KMS-11 (cell line): Measurements from ENCODE around the gene PPA2.

Source experiments
- H2AFZ ChIP-seq: fragments of 200-600 bp; sonication (generic); 2 replicates; pipeline ENCODE4 v1.6.1; 2016; ENCODE audit warnings: antibody characterized with exemption, mixed run types, low read depth
- H3K27ac ChIP-seq: fragments of 200-600 bp; sonication (generic); 2 replicates; pipeline ENCODE4 v1.6.1; 2016; ENCODE audit warnings: mild to moderate bottlenecking, mixed run types
- H3K27me3 ChIP-seq: fragments of 200-600 bp; sonication (generic); 2 replicates; pipeline ENCODE4 v1.6.1; 2017; ENCODE audit warnings: mild to moderate bottlenecking, low read depth, mixed run types, moderate library complexity; ENCODE audit not compliant: insufficient read depth
- H3K36me3 ChIP-seq: fragments of 200-600 bp; sonication (generic); 2 replicates; pipeline ENCODE4 v1.6.1; 2017; ENCODE audit warnings: mild to moderate bottlenecking, mixed run types; ENCODE audit not compliant: insufficient read depth
- H3K4me1 ChIP-seq: fragments of 200-600 bp; sonication (generic); 2 replicates; pipeline ENCODE4 v1.6.1; 2016; ENCODE audit warnings: mild to moderate bottlenecking, low read depth, mixed run types; ENCODE audit not compliant: poor library complexity, severe bottlenecking
- H3K4me2 ChIP-seq: fragments of 200-600 bp; sonication (generic); 2 replicates; pipeline ENCODE4 v1.7.0; 2016; ENCODE audit warnings: mild to moderate bottlenecking, mixed run types
- H3K4me3 ChIP-seq: fragments of 200-600 bp; sonication (generic); IDR thresholded peaks from 2 replicates; pipeline ENCODE4 v1.6.1; 2017; ENCODE audit warnings: low read depth, low read length, mixed read lengths; ENCODE audit not compliant: insufficient read depth
- H3K79me2 ChIP-seq: fragments of 200-600 bp; sonication (generic); 2 replicates; pipeline ENCODE4 v1.6.1; 2016; ENCODE audit warnings: low read depth, mixed run types; ENCODE audit not compliant: insufficient read depth
- H3K9ac ChIP-seq: fragments of 200-600 bp; sonication (generic); 2 replicates; pipeline ENCODE4 v1.6.1; 2016; ENCODE audit warnings: mild to moderate bottlenecking, mixed run types
- H4K20me1 ChIP-seq: fragments of 200-600 bp; sonication (generic); 2 replicates; pipeline ENCODE4 v1.6.1; 2016; ENCODE audit warnings: mild to moderate bottlenecking, mixed run types; ENCODE audit not compliant: insufficient read depth
- CTCF ChIP-seq: fragments of 200-600 bp; sonication (generic); conservative IDR thresholded peaks from 2 replicates; pipeline ENCODE4 v1.6.1; 2017; ENCODE audit warnings: low read depth, mild to moderate bottlenecking, antibody characterized with exemption, low read length, moderate library complexity, mixed read lengths

Gene PPA2

DNA sequence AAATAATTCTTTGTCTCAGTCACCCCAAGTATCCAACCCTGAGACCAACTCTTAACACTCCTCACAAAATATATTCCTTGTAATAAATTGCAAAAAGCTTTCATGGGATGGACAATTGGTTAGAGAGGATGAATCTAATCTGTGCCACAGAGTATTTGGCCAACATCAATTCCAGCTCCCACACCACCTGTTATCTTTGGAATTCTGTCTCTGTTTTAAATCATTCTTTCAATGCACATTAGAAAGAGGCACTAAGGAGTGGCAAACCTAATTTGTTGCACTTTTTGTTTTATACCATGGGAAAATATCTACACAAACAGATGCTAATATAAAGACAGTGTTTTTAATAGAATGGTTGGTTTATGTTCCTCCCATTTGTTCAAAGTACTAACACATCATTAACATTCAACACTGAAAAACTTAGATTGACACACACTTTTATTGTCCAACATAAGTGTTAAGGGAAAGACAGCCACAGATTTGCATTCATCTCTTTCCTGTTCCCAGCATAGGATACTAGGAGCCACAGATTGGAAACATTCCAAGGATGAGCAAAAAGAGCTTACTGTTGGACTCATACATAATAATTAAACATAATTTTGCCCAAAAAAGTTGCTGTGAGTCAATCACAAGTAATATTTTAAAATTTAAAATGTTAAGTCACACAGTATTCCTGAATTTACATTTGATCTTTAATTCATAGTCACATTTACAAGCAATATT, 116.4 kb downstream of the PPA2 start:
- peaks cover 6% of the 10 kb centered on the region for H3K4me1 ChIP-seq
- no peak overlapping the region for H2AFZ ChIP-seq
- H3K27me3 ChIP-seq = no peaks in the 10 kb centered on the region
- no peak overlapping the region for H3K4me2 ChIP-seq
- no peak overlapping the region for H3K27ac ChIP-seq
- no peaks in the 10 kb centered on the region for H3K79me2 ChIP-seq
- H3K4me3 ChIP-seq = no peak overlapping the region
- no peak overlapping the region for H3K9ac ChIP-seq
- H3K36me3 ChIP-seq = no peaks in the 10 kb centered on the region
- H4K20me1 ChIP-seq = no peaks in the 10 kb centered on the region
- TF ChIP-seq CTCF = no peak

- no peak overlapping the region for H3K27ac ChIP-seq
- no peak overlapping the region for H3K9ac ChIP-seq
- no peak for TF ChIP-seq CTCF
- no peaks in the 10 kb centered on the region for H3K79me2 ChIP-seq
- no peak overlapping the region for H2AFZ ChIP-seq
- H3K4me3 ChIP-seq = no peak overlapping the region
- no peak overlapping the region for H3K4me2 ChIP-seq
- H3K4me1 ChIP-seq = peaks cover 6% of the 10 kb centered on the region
- no peaks in the 10 kb centered on the region for H3K27me3 ChIP-seq
- no peaks in the 10 kb centered on the region for H3K36me3 ChIP-seq
- H4K20me1 ChIP-seq = no peaks in the 10 kb centered on the region
Observed at GRCh38 chr4:105356194-105356593, 117.7 kb downstream of the PPA2 start.

DNA sequence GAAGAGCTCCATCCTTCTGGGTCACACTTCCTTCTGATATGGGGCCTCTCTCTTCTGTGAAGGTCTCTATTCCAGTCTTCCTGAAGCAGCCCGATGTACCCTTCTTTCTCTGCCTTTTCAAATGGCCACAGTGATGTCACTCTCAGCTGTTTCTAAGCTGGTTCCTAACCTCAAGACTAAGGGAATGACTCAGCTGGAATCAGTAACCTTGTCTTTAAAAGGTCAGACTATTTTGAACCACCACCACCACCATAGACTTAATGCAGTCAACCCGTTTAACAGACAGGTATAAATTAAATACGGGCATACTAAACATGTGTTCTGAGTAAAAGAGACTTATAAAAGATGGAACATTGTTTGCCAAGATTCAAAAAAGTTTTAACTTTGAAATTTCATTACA, 121.0 kb downstream of the PPA2 start:
- H2AFZ ChIP-seq = no peak overlapping the region
- no peak overlapping the region for H3K4me2 ChIP-seq
- no peak for TF ChIP-seq CTCF

GRCh38 chr4:105351861-105352260, 122.0 kb downstream of the PPA2 start:
- Histone ChIP-seq H4K20me1 (no peaks in the 10 kb centered on the region), H3K9ac (no peak overlapping the region), H3K27ac (no peak overlapping the region), H3K4me2 (no peak overlapping the region), H3K4me3 (no peak overlapping the region), H2AFZ (no peak overlapping the region), H3K27me3 (no peaks in the 10 kb centered on the region), H3K79me2 (no peaks in the 10 kb centered on the region), H3K4me1 (peaks cover 6% of the 10 kb centered on the region), H3K36me3 (no peaks in the 10 kb centered on the region)
- TF ChIP-seq CTCF = no peak

More for the DNA sequence above, 121.0 kb downstream of the PPA2 start:
- Histone ChIP-seq H3K27ac (no peak overlapping the region), H3K4me1 (peaks cover 6% of the 10 kb centered on the region), H3K36me3 (no peaks in the 10 kb centered on the region), H3K79me2 (no peaks in the 10 kb centered on the region), H4K20me1 (no peaks in the 10 kb centered on the region), H3K9ac (no peak overlapping the region), H3K4me3 (no peak overlapping the region), H3K27me3 (no peaks in the 10 kb centered on the region)
